Globus pallidus (tissue), 1 donor: Measurements from ENCODE around the gene ZSWIM4.

Source experiments
- DNase-seq: peaks from one replicate; pipeline ENCODE4 v3.0.0-alpha.2; 2015; ENCODE audit warnings: low spot score

Gene ZSWIM4

DNA sequence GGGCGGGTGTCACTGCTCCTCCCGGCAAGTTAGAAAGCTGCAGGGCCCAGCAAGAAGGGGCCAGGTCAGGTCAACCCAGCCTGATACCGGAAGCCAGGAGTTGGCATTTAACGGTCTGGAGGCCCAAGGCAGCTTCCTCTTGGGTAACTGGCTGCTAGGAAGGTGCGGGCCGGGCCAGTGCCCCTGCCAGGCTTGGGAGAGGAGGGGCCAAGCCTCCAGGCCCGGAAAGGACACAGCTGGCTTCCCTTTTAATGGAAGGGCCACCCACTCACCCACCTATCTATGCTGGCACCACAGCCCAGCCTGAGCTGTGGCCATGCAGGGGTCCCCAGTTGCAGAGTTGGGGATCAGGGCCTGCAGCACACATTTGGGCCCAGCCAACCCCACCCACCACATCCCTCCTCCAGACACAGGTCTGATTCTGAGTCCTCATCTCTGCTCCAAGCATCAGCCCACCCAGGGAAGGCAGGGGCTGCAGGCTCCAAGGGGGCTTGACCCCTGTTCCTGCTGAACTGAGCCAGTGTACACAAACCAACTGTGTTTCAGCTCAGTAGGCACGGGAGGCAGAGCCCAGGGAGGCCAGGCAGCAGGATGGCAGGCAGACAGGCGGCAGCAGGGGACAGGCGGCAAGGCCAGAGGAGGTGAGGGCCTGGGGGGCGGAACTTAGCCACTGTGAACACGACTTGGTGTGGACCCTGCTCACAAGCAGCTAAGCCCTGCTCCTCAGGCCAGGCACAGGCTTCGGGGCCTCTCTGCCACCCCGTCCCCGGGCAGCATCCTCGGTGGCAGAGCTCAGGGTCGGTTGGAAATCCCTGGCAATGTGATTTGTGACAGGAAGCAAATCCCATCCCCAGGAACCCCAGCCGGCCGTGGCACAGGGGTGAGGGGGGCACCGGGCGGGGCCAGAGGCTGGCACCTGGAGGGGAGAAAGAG is 40.8 kb downstream of the ZSWIM4 start:
- DNase-seq, result no peak

GRCh38 chr19:13838435-13839129 is 43.3 kb downstream of the ZSWIM4 start:
- DNase-seq, result no peak

- no peak for DNase-seq
Observed at GRCh38 chr19:13839130-13839937, 44.1 kb downstream of the ZSWIM4 start.

- no peak for DNase-seq
Observed at GRCh38 chr19:13839938-13840304, 44.7 kb downstream of the ZSWIM4 start.

- no peak for DNase-seq
Observed at GRCh38 chr19:13840305-13841085, 45.3 kb downstream of the ZSWIM4 start.

- no peak for DNase-seq
Observed at GRCh38 chr19:13841086-13841961, 46.1 kb downstream of the ZSWIM4 start.

DNA sequence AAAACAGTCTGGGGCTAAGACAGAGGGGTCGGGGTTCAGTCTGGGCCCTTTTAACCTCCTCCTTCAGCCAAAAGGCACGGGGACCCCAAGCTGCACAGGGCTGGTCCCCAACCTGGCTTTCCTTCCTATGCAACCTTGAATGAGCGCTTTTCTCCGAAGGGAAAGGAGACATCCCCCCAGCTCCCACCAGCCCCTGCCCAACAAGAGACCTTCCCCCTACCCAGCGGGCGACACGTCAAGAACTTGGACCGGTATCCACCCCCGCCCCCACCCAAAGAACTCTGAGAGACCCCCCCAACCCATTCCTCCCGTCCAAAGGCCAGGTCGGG is 46.7 kb downstream of the ZSWIM4 start:
- DNase-seq, result no peak

DNA sequence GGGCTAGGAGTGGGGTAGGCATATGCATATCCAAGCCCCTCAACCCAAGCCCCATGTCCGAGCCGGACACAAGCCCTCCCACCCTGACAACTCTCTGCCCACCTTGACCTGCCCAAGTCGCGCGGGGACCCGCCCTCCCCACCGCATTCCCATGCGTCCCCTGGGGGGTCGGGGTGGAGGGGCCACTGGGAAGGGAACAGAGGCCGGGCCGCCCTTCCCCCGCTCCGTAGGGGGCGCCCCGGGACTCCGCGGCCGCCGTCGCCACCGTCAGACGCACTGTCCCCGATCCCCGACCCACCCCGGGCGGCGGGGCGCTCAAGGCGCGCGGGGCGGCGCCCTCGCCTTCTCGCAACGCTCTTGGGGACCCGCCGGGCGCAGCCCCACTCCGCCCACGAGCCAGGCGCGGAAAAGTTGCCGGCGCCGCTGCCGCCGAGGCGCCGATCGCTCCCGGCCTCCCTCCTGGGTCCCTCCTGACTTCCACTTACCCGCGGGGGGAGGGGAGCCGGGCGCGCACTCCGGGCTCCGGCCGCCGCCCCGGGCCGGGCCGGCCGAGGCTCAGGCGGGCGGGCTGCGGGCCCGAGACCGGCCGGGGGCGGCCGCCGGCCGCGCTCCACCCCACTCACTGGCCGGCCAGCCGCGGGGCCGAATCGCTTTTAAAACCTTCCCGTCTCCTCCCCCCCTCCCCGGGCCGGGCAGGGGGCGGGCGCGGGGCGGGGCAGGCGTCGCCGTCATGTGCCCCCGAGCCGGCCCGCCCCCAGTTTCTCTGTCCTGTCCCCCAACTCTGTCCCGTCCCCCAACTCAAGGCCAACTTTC is 47.3 kb downstream of the ZSWIM4 start:
- DNase-seq, result peak; percentile 60

DNA sequence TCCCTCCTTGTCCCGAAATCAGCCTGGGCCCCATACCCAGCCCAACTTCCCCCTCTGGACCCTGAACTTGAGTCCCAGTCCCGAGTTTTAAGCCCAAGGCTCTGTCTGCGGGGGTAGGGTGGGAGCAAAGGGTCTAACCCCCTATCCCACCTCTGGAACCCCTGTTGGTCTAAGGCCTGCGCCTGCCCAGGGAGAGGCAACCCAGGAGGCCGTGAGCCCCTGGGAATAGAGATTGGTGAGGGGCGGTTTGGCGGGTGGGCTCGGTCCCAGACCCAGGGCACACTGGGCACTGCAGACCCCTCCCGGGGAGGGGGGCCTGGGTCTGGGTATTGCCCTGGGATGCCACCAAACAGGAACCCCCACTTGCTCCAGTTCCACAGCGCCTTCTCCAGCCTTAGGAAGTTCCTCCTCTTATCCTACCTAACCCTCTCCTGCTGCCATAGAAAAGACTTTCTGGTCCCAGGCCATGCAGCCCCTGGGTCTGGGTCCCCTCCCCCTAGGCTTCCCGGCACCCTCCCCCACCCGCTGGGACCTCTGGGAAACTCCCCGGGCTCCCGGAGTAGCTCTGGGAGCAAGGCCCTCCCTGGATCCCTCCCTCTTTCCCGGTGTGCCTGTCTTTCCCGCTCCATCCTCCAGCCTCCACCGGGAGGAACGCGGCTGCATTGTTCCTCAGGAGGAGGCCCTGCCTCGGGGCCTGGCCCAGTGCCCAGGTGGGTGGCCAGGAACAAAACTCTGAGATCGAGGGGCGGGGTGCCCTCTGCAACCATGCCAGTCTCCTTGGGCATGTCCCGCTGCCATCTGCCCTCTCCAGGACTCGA is 48.1 kb downstream of the ZSWIM4 start:
- DNase-seq, result no peak

DNA sequence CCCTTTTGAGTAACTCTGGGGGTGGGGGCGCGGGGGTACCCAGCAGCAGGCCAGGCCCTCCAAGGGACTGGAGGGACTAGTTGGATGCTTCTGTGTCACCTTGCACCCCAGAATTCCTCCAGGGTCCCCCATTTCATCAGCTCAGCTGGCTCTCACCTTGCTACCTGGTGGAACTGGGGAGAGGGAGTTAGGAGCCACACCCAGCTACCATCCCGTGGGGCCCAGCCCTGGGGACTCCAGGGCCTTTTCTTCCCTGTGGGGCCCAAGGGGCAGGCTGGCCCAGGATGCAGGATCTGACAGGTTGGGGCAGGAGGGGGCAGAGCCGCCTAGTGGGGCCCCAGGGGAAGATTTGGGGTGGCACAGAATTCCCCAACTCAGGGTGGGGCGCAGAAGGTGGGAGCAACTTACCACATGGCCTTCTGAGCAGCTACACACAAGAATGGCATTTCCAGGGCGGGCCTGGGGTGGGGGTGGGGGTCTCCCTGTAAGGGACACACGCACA is 48.9 kb downstream of the ZSWIM4 start:
- no peak for DNase-seq

- peak; percentile 70 for DNase-seq
Observed at GRCh38 chr19:13846557-13847406, 51.5 kb downstream of the ZSWIM4 start.

DNA sequence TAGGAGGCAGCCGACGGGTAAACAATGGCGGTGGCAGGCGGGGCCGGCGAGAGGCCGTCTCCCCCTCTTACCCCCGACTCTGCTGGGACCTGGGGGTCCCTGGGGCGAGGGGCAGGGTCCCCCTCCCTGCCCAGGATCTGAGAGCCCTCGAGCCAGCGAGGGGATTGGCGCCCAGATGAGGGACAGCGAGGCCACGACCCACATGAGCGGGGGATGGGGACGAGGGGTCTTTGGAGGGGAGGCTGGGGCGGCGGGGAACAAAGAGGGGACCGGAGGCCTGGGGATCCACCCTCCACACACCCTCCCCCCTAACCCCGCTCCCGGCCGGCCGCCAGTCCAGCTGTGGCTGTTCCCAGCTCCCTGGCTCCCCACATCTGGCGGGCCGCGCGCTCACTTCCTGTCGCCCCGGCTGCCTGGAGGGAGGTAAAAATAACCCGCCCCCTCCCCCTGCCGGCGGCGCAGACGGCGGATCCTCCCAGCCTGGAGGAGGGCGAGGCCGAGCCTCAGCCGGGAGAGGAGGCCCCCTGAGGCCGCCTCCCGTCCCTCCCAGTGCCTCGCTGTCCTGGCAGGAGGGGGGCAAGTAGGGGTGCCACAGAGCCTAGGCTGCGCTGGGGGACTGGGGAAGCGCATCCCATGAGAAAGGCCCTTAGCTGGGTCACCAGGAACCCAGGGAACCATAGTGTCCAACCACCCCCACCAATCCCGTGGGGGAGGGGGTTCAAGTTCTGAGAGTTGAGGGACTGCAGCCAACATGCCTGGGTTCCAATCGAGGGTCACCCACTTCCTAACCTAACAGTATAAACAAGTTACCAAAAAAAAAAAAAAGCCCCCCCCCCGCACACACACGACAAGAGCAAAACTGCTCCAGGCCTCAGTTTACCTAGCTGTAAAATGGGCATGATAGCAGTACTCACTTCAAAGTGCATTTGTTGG is 52.4 kb downstream of the ZSWIM4 start:
- DNase-seq, result peak; percentile 80

GRCh38 chr19:13848340-13848677 is 53.1 kb downstream of the ZSWIM4 start:
- no peak for DNase-seq

GRCh38 chr19:13848798-13849676 is 53.8 kb downstream of the ZSWIM4 start:
- no peak for DNase-seq

DNA sequence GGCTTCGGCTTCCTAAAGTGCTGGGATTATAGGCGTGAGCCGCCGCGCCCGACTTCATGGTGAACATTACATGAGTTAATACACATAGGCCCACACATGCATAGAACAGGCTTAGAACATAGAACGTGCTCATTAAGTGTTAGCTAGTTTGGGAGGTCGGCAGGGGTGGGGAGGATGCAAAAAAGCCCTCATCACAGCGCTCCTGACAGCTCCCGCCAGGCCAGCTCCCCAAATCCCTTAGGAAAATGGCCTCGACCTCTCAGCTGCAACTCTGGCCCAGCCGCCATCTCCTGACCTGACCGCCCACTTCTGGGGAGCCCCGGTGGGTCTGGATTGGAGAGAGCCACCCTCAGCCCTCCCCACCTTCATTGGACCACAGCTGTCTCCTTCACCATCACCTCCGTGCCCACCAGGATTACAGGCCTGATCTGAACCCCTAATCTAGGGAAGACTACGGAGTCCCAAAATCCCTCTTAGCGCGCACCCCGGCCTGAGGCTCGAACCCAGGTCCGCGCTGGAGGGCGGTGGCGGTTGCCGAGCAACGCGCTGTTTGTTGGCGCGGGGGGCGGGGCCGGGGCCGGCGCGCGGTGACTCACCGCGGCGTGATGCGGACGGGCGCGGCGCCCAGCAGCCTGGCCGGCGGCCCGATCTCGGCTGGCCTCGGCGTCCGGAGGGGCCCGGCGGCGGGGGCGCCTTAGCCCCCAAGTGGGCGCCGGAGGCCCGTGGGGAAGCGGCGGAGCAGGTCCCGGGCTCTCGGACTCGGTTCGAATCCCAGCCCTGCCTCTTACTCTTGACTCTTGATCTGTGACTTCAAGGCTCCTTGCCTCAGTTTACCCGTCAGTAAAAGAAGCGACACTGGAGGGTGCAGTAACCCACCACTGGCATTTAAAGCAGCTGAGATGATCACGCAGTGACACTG is 55.0 kb downstream of the ZSWIM4 start:
- DNase-seq, result peak; percentile 72
